ENCODE results near the gene ADA.

The ADA gene

DNA sequence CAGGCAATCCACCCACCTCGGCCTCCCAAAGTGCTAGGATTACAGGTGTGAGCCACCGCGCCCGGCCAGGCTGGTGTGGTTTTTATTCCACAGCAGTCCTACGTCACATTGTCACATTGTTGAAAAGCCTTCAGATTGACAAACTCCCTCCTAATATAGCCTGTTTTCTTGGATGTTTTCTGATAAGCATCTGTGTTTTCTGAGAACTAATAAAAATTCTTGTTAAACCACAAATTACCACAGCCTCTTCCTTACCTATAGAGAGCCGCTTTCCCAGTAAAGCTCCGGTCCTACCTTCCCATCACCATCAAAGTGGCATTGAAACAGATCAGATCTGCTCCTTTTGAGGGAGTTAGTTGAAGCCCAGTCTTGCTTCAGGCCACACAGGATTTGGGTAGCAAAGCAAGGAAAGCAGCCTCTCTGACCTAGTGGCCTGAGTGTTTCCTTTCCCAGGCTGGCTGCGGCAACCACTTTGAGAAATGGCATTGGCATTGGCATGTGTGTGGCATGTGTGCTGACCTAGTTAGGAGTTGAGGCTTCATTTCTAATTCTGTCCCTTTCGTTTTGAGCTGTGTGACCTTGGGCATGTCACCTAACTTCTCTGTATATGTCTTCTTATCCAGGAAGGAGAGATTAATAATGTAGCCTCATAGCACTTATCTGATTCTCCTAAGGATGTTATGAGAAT lies 70.8 kb downstream of the ADA start:
- no peak for DNase-seq (ENCODE audit: low read depth)

- no peak for DNase-seq (ENCODE audit: low read depth)
Measured at GRCh38 chr20:44579313-44580081, 72.0 kb downstream of the ADA start.

GRCh38 chr20:44576297-44576696 lies 75.2 kb downstream of the ADA start:
- no peak for DNase-seq (ENCODE audit: low read depth)

DNA sequence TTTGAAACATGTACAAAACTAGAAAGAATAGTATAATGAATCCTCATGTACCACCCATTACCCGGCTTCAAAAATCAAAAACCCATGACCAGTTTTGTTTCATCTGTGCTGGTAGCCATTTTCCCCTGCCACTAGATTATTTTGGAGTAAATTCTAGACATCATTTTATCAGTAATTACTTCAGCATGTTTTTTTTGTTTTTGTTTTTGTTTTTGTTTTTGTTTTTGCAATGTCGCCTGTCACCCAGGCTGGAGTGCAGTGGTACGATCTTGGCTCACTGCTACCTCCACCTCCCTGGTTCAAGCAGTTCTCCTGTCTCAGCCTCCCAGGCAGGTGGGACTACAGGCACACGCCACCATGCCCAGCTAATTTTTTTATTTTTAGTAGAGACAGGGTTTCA lies 77.1 kb downstream of the ADA start:
- DNase-seq (ENCODE audit: low read depth): no peak

DNA sequence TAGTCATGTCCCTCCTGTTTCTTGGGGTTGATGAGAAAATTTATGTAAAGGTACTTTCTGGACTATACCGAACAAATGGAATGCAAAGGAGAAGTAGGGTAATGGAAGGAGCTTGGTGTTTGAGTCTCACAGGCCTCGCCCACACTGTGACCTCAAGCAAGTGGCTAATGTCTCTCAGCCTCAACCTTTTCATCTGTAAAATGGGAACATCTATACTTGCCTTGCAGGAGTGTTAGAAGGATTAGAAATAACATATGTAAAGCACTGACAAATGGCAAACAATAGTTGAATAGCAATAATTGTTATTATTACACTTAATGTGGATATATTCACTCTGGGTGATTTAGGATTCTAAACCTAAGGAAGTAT lies 78.0 kb downstream of the ADA start:
- DNase-seq (ENCODE audit: low read depth): no peak

DNA sequence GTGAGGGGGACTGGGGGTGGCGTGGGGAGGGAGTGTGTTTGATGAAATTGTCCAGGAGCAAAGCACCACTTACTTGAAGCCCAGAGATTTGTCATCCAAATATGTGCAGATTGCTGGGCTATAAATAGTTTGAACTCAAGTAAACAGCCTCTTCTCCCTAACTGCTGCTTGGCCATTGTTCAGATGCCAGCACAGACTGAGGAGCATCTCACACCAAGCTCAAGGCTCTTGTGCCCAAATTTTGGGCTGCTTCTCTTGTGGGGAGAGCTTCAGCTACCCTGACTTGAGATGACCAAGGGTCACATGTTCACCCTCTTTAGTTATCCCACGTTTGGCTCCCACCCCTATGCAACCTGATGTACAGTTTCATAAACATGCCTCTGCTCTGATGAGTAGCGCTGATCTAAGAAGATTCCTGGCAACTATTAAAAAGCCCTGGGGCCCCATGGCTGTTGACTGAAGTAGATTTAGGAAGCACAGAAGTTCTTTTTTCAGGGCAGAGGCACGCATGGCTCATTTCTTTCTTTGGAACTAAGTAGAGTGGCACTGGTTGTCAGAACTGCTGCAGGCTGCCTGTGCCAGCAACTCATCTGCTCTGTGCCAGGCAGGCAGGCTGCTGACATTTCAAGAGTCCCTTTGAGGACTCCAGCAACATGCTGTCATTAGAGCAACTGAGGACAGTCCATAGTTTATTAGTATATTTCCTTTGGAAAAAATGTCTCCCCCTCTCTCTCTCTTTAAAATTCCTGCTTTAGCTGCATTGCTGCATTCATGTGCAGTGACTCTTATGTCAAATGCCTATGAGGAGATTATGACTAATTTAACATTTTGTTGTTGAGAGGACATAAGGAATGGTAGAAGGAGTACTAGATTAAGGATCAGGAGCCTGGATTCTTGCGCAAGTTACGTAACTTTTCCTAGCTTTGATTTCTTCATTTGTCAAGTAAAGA lies 78.7 kb downstream of the ADA start:
- no peak for DNase-seq (ENCODE audit: low read depth)

DNA sequence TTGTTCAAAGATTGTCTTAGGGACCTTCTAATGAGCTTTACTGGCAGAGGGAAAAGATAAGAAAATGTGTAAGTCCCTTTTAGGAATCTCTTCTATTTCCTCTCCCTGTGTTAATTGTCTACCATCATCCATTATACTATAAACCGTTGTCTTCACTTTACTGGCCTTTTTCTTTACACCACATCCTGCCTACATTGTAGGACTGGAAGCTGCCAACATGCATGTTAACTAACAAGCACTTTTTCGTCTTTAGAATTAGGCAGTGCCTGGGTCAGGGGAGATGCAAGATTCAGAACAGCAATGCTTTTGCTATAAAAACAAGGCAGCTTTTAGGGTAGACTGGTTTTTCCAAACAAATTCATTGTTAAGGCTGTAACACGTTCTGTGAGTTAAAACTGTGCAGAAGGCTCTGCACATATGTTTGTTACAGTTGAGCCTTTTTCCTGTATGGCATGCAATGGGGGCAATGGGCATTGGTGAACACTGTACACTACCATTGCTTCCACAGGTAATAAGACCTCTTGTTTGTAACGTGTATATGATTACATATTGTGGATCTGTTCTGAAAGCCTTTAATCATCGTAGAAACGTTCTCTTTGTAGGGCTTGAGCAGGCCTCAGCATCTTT lies 80.0 kb downstream of the ADA start:
- DNase-seq (ENCODE audit: low read depth): no peak

DNA sequence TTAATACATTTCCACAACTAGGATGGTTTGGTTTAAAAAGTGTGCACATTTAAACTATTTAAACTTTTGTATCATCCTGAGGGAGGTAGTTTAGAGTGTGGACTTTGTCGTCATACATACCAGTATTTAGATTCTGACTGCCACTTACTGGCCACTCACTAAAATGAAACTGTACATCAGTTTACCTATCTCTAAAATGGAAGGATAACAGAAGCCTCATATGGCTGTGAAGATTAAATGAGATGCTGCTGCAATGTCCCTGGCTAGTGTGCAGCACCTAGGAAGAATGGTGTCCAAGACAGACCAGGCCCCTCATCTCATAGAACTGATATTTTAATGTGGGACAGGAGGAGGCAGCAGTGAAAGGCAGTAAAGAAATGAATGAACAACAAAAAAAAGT lies 81.1 kb downstream of the ADA start:
- no peak for DNase-seq (ENCODE audit: low read depth)

Data from stimulated activated CD8-positive, alpha-beta memory T cell treated with anti-CD3 and anti-CD28 coated beads, Interleukin-7, amount 100 ng/mL, for 24 hours (primary cell).